HepG2 (cell line): ENCODE data around the gene LASP1. TPM values are rescaled to one million over a fixed set of nuclear protein-coding genes. Genes with fewer than 3 reads are reported as not detected.
A peak's percentile ranks its signal among the peaks of the same experiment; 100 is the strongest.

ENCODE experiments used
- GMEB1 ChIP-seq: sonication (generic); formaldehyde crosslinking; IDR thresholded peaks from 2 replicates; pipeline ENCODE4 v1.5.1; 2020; ENCODE audit warnings: missing genetic modification reagents, mild to moderate bottlenecking, borderline replicate concordance
- KLF12 ChIP-seq: sonication (generic); formaldehyde crosslinking; IDR thresholded peaks from 2 replicates; pipeline ENCODE4 v1.4.0; 2020; ENCODE audit warnings: missing genetic modification reagents, borderline replicate concordance
- KMT2B ChIP-seq: IDR thresholded peaks from 2 replicates; pipeline ENCODE4 v1.6.1; 2016; ENCODE audit warnings: missing genetic modification reagents, missing compliant biosample characterization
- MAFK ChIP-seq, 2 experiments: IDR thresholded peaks in 1 of 2; conservative IDR thresholded peaks in 1 of 2; 2 replicates each; pipeline ENCODE4 v1.6.1; 2011; ENCODE audit warnings: improper control_type of control experiment in 2 of 2, low read length in 2 of 2
- MLXIP ChIP-seq: sonication (generic); formaldehyde crosslinking; IDR thresholded peaks from 2 replicates; pipeline ENCODE4 v1.9.0; 2021; ENCODE audit warnings: missing genetic modification reagents, borderline replicate concordance
- NONO ChIP-seq, 2 experiments: fragments of 450-650 bp in 1 of 2; sonication (generic) in 1 of 2; formaldehyde crosslinking in 1 of 2; IDR thresholded peaks in 1 of 2; conservative IDR thresholded peaks in 1 of 2; 2 replicates each; pipeline versions ENCODE4 v1.6.1 to v1.8.0; 2017 to 2022; ENCODE audit warnings: mild to moderate bottlenecking in 1 of 2, missing genetic modification reagents in 1 of 2, moderate library complexity in 1 of 2
- PHF20 ChIP-seq: sonication (generic); formaldehyde crosslinking; IDR thresholded peaks from 2 replicates; pipeline ENCODE4 v1.5.0; 2020; ENCODE audit warnings: mild to moderate bottlenecking, missing genetic modification reagents
- TGIF2 ChIP-seq: IDR thresholded peaks from 2 replicates; pipeline ENCODE4 v1.6.1; 2016; ENCODE audit warnings: control low read depth, missing compliant biosample characterization
- ZKSCAN1 ChIP-seq: fragments of 150-350 bp; IDR thresholded peaks from 2 replicates; pipeline ENCODE4 v1.6.1; 2014; ENCODE audit warnings: low read length
- ZNF329 ChIP-seq: sonication (generic); formaldehyde crosslinking; IDR thresholded peaks from 2 replicates; pipeline ENCODE4 v1.9.0; 2021; ENCODE audit warnings: low read depth, mild to moderate bottlenecking, missing genetic modification reagents
- ZNF331 ChIP-seq: sonication (generic); formaldehyde crosslinking; IDR thresholded peaks from 2 replicates; pipeline ENCODE4 v1.4.0; 2020; ENCODE audit warnings: missing genetic modification reagents
- ZNF570 ChIP-seq: sonication (generic); formaldehyde crosslinking; IDR thresholded peaks from 2 replicates; pipeline ENCODE4 v1.4.0; 2020; ENCODE audit warnings: mild to moderate bottlenecking, missing genetic modification reagents, borderline replicate concordance
- ZNF644 ChIP-seq: IDR thresholded peaks from 2 replicates; pipeline ENCODE4 v1.6.1; 2016; ENCODE audit warnings: low read depth
- ZNF7 ChIP-seq: IDR thresholded peaks from 2 replicates; pipeline ENCODE4 v1.6.1; 2016; ENCODE audit warnings: missing biosample characterization, missing genetic modification reagents
- ZNF724P ChIP-seq: sonication (generic); formaldehyde crosslinking; IDR thresholded peaks from 2 replicates; pipeline ENCODE4 v1.8.0; 2022; ENCODE audit warnings: missing genetic modification reagents, borderline replicate concordance
- polyA plus RNA-seq, 8 experiments: library from polyadenylated mRNA; depleted of rRNA in 3 of 8; stranded (reverse) in 7 of 8; unstranded in 1 of 8; fragments of >200 nt; fragmentation: Illumina TruSeq in 4 of 8; extraction: Trizol in 4 of 8; gene quantifications; 2 replicates each; pipeline versions ENCODE4 v1.2.1 to v1.2.3, GENCODE V29; 2011 to 2016; ENCODE audit warnings: low read depth in 4 of 8, missing spikeins in 1 of 8, mixed read lengths in 1 of 8; ENCODE audit not compliant: insufficient read depth in 1 of 8
- total RNA-seq, 5 experiments: library from RNA; depleted of rRNA; stranded (reverse); fragments of >200 nt; fragmentation: Illumina TruSeq; extraction: Trizol; gene quantifications; 2 replicates each; pipeline ENCODE4 v1.2.3, GENCODE V29; 2016; ENCODE audit warnings: low read depth in 1 of 5
- TF ChIP-seq, protein P1 (sequence below): IDR thresholded peaks from 2 replicates; pipeline ENCODE4 v1.6.1; 2012; ENCODE audit warnings: low read length, improper control_type of control experiment
- TF ChIP-seq, protein P2 (sequence below): sonication (generic); formaldehyde crosslinking; IDR thresholded peaks from 2 replicates; pipeline ENCODE4 v1.8.0; 2022; ENCODE audit warnings: low read depth, missing genetic modification reagents
- TF ChIP-seq, protein P3 (sequence below): sonication (generic); formaldehyde crosslinking; IDR thresholded peaks from 2 replicates; pipeline ENCODE4 v1.4.0; 2020; ENCODE audit warnings: missing genetic modification reagents

Gene LASP1
- total and polyA plus RNA-seq, 2 of the 13 experiments (the other 11 are each of a cell fraction or from before 2014, with no cell fraction given) = 70.1 to 97.0 TPM

- TF ChIP-seq, protein P1, sequence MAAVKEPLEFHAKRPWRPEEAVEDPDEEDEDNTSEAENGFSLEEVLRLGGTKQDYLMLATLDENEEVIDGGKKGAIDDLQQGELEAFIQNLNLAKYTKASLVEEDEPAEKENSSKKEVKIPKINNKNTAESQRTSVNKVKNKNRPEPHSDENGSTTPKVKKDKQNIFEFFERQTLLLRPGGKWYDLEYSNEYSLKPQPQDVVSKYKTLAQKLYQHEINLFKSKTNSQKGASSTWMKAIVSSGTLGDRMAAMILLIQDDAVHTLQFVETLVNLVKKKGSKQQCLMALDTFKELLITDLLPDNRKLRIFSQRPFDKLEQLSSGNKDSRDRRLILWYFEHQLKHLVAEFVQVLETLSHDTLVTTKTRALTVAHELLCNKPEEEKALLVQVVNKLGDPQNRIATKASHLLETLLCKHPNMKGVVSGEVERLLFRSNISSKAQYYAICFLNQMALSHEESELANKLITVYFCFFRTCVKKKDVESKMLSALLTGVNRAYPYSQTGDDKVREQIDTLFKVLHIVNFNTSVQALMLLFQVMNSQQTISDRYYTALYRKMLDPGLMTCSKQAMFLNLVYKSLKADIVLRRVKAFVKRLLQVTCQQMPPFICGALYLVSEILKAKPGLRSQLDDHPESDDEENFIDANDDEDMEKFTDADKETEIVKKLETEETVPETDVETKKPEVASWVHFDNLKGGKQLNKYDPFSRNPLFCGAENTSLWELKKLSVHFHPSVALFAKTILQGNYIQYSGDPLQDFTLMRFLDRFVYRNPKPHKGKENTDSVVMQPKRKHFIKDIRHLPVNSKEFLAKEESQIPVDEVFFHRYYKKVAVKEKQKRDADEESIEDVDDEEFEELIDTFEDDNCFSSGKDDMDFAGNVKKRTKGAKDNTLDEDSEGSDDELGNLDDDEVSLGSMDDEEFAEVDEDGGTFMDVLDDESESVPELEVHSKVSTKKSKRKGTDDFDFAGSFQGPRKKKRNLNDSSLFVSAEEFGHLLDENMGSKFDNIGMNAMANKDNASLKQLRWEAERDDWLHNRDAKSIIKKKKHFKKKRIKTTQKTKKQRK = no peak
- TF ChIP-seq ZKSCAN1 (peak; percentile 14; the same call in 1 of the 2 replicates), KMT2B (CRISPR knock-in tag) (peak; percentile 80), KLF12 (CRISPR knock-in tag) (peak; percentile 94), ZNF724P (peak; percentile 90; the same call in 1 of the 2 replicates), ZNF7 (CRISPR knock-in tag) (0 out of 2 replicates have a peak, but pooled peaks have one; percentile 7), ZNF570 (0 out of 2 replicates have a peak, but pooled peaks have one; percentile 53), MLXIP (peak; percentile 87), MAFK (conservative IDR thresholded peaks at IDR 0.05 in 1 of 2, IDR thresholded peaks at IDR 0.05 in 1 of 2; ENCODE audit: low read length in 2 of 2) (no peak; a peak in 1 of 4 replicates), NONO (IDR thresholded peaks at IDR 0.05) (no peak), NONO (CRISPR knock-in tag; conservative IDR thresholded peaks at IDR 0.05) (peak; percentile 94), TGIF2 (CRISPR knock-in tag) (no peak; the same call in 1 of the 2 replicates), GMEB1 (CRISPR knock-in tag) (peak; percentile 85; the same call in 1 of the 2 replicates), ZNF331 (CRISPR knock-in tag) (peak; percentile 78; the same call in 1 of the 2 replicates), ZNF644 (CRISPR knock-in tag) (no peak), ZNF329 (CRISPR knock-in tag) (no peak), PHF20 (peak; percentile 99)
- TF ChIP-seq, protein P2, sequence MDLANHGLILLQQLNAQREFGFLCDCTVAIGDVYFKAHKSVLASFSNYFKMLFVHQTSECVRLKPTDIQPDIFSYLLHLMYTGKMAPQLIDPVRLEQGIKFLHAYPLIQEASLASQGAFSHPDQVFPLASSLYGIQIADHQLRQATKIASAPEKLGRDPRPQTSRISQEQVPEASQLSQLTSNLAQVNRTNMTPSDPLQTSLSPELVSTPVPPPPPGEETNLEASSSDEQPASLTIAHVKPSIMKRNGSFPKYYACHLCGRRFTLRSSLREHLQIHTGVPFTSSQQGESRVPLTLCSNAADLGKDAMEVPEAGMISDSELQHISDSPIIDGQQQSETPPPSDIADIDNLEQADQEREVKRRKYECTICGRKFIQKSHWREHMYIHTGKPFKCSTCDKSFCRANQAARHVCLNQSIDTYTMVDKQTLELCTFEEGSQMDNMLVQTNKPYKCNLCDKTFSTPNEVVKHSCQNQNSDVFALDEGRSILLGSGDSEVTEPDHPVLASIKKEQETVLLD (CRISPR knock-in tag) = peak; percentile 72; the same call in 1 of the 2 replicates
- TF ChIP-seq, protein P3, sequence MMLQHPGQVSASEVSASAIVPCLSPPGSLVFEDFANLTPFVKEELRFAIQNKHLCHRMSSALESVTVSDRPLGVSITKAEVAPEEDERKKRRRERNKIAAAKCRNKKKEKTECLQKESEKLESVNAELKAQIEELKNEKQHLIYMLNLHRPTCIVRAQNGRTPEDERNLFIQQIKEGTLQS (CRISPR knock-in tag) = no peak
Measured at GRCh38 chr17:38853292-38854219, 16.3 kb upstream of the LASP1 start, which contains the start of gene RPL23 (continued).
